GM19395 (cell line): Measurements from ENCODE around the gene VAMP5.
"Not testable (repeated sequence)": the region's sequence is repeated elsewhere in the genome, so short reads cannot be mapped to it uniquely, and the experiment has no call there.

ENCODE experiments used
- ATAC-seq: cut with Tn5 transposase; IDR thresholded peaks from one replicate; pipeline ENCODE4 v1.9.1; 2021; ENCODE audit warnings: mild to moderate bottlenecking, moderate library complexity; ENCODE audit not compliant: unreplicated experiment

VAMP5 gene

DNA sequence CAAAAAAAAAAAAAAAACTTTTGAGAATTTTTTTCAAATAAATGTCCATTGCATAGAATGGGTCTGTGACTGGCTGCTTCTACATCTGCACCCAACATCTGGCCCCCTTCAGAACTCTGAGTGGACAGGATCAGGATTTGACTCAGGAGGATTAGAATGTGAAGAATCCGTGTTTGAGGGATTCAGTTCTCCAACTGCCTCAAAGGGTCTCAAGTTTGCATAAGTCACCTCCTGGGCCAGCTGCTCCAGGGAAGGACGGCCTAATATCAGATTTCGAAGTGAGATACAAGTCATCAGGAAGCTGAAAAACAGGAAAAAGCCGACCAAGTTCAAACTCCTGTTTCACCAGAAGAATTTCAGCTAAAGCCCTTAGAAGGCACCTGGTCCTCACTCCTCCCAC, 34.4 kb upstream of the VAMP5 start:
- ATAC-seq: no peak

DNA sequence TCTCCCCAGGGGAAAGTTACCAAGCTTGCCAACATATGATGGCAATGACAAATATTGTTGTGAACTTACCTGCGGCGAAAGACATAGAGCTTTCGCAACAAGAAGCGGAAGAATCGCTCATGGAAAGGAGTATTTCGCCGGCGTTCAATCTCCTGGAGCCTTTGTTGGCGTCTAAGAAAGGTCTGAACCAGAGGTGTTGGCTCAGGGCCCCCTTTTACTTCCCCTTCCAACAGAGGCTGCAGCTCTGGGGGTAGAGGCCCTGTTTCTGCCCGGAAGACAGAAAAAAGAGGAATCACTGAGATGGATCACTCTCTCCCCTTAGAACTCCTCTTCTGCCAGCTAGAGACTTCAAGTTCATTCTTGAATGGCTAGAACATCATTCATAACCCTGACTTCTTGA, 33.7 kb upstream of the VAMP5 start:
- no peak for ATAC-seq

DNA sequence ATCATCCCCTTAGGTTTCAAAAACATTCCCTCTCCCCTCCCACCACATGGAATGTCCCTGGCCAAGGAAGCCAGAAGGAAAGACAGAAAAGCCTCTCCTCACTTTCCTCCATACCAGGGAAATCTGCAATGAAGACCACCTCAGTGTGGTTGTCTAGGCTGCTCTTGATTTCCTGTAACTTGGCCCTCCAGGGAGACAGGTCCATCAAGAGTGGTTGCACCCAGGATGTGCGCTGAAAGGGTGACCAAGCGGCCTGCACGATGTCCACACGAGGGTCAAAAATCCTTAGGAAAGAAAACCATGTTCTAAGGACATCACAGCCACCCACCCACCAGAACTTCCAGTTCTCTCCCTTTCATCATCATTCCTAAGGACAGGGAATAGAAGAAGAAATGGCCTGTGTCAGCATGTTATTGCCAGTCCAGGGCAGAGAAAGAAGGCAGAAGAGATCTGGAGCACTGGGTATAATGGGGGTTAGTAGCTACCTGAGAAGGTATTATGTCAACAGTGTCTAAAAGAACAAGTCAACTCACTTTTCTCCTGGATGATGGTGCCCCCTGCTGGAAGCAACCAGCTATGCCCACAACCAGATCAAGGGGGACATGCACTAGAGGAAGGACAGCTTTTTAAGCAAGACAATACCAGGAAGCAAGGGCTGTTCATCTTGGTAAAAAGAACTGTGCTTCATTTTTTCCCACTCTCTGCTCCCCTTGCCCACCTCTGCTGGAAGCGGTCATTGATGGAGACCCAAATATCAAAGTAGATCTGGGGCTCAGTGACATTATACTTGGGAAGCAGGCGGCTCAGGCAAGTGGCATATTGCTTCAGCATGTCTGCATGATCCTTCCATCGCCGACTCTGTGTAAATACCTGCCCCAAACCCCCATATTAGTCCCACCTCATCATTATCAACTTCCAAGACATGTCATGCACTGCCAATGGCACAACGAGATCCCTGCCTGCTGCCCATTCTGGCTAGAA, 32.2 kb upstream of the VAMP5 start:
- ATAC-seq: peak; percentile 74

DNA sequence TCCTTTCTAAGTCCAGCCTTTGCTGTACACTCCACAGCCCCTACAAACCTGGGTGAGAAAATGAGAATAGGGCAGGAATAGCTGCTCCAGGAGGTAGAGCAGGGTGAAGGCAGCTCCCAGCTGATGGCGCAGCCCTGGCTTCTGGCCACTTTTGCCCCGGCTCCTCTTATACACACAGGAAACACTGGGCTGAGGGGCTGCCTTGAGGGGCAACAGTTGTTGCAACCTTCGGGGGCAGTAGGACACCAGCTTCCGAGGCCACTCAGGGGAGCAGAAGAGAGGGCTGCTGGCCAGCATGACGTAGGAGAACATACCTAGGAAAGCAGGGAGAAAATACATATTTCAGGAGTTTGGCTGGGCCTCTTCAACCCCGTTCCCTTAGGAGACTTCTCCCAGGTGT, 31.0 kb upstream of the VAMP5 start:
- ATAC-seq: no peak

DNA sequence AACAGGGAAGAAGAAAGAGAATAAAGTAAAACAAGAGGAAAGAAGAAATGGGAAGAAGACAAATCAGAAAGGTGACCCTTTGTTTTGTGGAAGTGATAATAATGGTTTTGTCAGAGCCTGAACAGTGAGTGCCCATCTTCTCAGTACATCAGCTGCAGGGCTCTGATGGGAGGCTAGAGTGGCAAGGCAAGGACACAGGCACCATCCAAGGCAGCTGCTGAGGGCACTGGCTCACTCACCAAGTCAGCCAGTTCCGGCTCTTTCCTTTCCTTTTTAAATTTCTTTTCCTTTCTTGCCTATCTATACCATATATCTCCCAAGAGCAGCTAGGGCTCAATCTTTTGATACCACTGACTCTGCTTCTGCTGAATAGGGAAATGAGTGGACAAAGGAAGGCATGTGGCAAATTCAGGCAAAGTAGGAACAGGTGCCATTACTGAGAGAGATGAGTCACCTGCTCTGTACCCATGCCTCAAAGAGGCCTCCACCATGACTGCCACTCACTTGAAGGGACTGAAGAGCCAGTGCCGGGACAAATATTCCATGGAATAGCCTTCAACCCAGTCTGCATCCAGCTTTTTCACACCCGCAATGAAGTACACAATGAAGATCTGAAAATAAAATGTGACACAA, 29.1 kb upstream of the VAMP5 start:
- no peak for ATAC-seq

DNA sequence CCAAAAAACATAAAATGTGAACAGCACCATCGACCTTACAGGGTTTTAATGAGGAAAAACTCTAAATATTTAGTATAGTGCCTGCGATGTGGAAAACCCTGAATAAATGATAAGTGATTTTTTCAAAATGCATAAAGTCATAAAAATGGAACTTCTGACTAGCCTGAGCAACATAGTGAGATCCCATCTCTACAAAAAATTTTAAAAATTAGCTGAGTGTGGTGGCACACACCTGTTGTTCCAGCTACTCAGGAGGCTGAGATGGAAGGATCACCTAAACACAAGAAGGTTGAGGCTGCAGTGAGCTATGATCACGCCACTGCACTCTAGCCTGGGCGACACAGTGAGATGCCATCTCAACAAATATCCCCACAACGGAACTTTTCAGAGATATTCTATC, 27.1 kb upstream of the VAMP5 start:
- no peak for ATAC-seq

DNA sequence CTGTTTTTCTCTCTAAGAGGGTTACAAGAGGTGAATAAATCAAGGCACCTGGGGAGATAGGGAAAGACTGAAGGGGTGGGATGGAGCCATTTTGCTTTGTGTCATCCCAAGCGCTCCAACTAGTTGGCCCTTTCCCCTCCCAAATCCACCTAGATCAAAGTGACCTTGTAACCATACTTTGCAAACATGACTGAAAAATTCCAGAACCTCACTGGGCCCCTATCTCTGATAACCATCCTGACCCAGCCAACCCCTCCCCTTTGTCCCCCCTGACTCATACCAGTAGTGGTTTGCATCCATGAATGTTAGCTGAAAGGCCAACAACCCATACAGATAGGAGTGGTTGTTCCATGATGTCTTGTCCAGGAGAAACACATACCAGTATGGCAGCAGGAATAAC, 26.1 kb upstream of the VAMP5 start:
- no peak for ATAC-seq

DNA sequence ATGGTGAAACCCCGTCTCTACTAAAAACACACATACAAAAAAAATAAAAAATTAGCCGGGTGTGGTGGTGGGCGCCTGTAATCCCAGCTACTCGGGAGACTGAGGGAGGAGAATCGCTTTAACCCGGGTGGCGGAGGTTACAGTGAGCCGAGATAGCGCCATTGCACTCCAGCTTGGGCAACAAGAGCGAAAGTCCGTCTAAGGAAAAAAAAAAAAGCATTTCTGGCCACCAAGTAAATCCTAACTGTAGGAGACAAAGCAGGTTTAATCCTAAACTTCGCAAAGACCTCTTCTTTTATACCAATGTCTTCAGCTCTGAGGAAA, 23.9 kb upstream of the VAMP5 start:
- not testable (repeated sequence) for ATAC-seq

DNA sequence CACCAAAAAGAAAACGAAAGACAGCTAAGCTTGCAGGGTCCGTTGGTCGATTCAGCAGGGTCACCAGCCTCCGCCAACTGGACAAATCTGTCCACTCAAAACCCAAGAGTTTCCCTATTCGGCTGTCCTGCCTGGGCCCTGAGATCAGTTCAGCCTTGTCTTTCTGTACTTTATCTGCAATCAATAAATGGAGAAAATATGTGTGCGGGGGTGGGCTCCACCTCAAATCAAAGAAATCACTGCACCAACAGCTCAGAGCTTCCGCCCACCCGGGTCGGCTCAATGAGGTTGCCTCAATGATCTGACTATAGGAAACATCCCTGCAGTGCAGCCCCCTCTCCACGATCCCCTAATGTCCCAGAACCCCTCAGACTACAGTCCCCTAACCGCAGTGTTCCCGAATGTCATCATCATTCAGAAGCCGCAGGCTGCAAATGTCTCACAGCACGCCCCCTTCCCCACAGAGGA, 23.4 kb upstream of the VAMP5 start:
- ATAC-seq: peak; percentile 25

DNA sequence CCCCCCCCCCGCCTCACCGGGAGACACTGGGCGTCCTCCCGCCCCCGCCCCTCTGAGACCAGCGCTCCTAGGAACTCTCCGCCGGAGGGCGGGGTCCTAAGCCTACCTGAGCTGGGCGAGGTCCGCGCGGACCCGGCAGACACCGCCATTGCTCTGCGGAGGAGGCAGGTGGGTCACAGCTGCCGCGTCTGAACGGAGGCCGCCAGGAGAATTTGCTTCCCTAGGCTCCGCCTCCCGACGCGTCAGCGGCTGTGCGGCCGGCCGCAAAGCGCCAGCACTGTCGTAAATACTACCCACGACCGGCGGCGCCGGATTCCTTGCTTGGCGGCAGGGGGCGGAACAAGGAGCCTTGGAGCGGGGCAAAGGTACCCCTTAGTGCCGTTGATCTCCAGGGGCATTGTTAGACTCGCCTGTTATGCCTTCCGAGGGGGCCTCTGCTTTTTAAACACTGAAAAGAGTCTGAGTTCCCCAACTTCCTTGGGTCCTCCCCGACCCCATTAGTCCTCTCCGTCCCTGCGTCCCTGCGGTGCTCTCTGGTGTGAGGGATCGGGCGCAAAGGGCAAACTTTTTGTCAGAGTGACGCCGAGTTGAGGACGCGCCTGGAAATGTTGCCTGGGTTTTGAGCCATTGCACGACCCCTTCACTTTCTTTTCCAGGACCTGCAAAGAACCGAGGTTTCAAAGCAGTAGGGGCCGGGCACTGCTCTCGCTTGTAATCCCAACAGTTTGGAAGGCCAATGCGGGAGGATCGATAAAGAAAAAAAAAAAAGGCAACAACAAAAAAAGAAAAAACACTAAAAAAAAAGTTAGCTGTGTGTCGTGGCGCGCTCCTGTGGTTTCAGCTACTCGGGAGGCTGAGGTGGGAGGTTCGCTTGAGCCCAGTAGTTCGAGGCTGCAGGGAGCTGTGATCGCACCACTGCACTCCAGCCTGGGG, 22.7 kb upstream of the VAMP5 start, which contains the start of gene GGCX:
TSS of gene GGCX (minus strand) at position 214 of the 933 bp plus-strand sequence. CDS start at position 149, 65 bp downstream.
- ATAC-seq: peak; percentile 90

DNA sequence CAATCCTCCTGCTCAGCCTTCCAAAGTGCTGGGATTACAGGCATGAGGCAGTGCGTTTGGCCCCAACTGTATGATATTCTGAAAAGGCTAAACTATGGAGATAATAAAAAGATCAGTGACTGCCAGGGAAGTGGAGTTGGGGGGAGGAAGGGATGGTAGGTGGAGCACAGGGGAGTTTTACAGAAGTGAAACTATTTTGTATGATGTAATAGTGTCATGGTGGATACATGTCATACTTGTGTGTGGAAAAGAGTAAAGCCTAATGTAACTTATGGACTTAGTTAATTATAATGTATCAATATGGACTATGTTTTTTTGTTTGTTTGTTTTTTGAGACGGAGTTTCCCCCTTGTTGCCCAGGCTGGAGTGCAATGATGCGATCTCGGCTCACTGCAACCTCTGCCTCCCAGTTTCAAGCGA, 20.1 kb upstream of the VAMP5 start:
- no peak for ATAC-seq

DNA sequence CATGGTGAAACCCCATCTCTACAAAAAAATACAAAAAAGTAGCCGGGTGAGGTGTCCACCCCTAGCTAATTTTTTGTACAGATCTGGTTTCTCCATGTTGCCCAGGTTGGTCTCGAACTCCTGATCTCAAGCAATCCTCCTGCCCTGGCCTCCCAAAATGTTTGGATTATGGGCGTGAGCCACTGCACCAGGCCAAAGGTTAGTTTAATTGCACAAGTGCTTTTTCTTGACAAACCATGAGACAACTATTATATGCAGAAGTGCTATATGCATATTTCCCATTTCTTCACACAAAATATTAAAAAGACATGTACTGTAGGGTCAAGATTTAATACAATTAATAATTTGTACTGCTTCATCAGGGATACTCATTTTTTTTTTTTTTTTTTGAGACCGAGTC, 18.0 kb upstream of the VAMP5 start:
- no peak for ATAC-seq

DNA sequence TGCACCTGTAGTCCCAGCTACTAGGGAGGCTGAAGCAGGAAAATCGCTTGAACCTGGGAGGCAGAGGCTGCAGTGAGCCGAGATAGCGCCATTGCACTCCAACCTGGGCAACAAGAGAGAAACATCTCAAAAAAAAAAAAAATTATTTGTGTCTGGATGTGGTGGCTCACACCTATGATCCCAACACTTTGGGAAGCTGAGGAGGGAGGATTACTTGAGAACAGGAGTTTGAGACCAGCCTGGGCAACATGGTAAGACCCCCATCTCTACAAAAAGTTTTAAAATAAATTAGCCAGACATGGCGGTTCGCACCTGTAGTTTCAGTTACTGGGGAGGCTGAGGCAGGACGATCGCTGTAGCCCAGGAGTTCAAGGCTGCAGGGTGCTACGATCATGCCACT, 8.5 kb upstream of the VAMP5 start:
- no peak for ATAC-seq

DNA sequence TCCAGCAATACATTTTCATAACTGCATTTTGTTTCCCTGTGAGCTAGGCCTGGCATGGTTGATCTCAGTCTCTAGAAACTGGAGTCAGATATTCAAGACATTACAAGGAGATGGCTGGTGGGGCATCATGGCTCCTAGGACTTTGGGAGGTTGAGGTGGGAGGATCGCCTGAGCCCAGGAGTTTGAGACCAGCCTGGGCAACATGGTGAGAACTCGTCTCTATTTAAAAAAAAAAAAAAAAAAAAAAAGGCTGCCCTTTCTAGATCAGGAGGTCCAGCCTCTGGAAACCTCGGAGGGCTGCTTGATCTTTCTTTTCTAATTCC, 7.2 kb upstream of the VAMP5 start:
- ATAC-seq: no peak

DNA sequence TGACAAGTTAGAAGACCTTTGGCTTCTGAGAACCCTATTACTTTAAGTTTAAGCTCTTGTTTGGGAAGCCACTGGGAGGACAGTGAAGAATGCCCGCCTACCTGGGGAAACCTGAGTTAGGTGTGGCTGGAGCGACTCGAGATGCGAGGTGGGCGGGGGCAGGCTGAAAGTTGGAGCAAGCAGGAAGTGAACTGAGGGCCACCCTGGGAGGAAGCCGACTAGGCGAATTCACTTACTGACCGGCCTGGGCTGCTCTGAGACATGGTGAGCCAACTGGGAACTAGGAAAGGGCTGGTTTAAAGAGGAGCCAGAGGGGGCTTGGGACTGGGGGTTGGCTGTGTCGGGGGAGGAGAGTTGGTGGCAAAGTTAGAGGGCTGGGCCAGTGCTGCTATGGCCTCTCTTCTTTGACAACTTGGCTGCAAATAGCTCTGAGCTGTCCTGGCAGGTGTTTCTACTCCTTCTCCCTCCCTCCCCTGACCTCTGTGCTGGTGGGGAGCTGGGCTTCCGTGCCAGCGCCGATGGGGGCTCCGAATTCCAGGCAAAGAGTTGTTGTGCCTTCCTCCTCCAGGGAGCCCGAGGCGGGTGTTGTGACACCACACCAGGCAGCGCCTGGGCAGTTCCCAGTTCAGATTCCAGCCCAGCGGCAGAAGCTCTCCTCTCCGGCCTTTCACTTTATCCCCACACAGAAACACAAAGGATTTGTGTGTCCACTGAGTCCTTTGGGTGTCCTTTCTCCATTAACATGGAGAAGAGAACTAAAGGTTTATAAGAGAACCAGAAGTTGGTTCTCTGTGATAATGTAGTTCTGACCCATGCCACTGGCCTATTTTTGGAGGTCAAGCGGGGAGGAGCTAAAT, 6.6 kb upstream of the VAMP5 start, which contains the start of gene VAMP8:
TSS of gene VAMP8 (plus strand) at position 201 of the 857 bp plus-strand sequence. CDS start at position 262, 61 bp downstream.
- ATAC-seq: peak; percentile 60

DNA sequence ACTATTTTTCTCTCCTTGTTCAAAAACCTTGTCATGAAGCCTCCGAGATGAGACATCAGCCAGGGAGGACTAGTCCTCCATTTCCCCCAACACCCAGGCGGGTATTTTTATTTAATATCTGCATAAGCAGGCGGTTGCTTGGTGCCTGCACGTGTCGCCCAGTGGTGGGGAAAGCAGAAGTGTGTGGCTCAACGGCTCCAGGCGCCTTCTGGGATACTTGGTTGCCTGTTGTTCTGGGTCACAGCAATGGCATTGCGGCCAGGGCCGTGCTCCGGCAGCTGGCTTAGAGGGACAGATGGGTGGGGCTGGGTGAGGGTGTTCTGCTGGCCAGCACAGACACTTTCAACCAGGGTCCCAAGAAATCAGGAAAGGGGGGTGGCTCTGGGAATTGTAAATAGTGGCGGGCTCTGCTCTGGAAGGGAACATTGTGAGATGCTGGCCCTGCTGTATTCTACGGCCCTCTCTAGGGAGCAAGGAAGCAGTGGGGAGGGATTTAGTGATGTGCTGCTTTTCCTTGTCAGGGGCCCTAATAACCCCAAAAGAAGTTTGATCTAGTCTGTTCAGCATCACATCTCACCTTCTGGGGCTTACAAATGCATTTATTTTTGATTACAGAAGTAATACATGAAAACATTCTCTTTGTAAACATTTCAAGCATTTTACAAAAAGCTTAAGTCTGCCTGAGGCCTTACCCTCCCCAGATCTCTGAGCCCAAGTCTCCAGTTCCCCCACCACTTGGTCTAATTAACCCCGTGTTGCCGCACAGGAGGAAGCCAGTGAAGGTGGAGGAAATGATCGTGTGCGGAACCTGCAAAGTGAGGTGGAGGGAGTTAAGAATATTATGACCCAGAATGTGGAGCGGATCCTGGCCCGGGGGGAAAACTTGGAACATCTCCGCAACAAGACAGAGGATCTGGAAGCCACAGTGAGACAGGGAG, 5.7 kb upstream of the VAMP5 start:
- peak; percentile 50 for ATAC-seq

DNA sequence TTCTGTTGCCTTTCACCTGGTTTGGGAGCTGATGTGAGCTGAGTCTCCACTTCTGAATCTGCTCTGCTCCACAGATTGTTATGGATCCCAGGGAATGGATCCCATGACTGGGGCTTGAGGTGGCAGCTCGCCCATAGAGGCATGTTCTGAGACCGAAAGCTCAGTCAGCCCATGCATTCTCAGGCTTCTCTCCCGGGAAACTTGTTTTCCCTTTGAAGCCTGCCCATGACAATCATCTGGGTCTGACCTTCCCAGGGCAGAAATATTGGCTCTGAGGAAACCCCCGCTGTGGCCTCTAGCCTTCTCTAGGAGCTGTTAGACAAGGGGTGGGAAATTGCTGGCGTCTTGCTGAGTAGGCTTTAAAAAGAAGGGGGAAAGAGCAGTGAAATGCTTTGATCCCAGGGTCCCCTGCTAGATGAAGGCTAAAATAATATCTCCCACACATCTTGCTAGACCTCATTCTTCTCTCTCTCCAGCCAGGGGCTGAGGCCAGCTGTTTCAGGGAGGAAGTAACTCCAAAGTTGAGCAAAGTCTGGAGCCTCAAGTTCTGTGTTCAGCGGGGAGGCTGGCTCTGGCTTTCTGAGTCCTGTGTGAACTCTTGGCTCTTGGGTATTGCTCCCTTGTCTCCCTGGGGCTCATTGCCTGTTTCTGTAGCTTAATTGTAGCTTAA, 4.8 kb upstream of the VAMP5 start:
- no peak for ATAC-seq

DNA sequence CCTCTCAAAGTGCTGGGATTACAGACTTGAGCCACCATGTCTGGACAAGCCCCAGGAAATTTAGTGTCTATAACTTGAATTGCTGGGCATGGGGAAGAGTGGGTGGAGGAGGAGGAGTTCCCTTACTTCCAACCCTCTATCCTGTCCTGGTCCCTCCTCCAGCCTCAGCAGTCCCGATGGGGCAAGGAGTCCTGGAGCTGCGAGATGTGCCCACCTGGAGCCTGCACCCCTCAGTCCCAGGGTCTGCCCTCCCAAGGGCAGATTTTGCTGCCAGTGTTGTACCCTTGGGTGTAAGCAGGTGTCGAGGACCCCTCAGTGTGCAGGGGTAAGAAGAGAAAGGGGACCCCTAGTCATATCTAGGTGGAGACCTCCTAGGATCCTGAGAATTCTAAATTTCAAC, 4.0 kb upstream of the VAMP5 start:
- ATAC-seq: no peak

DNA sequence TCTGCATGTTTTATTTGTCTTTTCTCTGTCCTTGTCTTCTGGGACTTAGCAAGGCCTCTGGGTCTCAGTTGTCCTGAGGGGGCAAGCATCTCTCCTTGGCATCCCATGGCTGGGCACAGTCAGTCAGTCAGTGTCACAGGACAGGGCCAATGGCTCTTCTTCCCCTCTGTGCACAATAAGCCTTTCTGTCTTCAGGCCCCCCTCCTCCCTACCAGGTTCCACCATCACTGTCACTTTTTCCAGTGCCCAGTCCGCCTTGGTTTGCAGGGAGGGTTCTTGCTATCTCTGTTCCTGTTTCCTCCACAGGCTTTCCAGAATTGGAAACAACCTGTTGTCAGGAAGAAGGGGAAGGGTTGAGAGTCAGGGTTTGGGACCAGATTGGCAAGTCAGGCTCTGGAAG, 1.7 kb upstream of the VAMP5 start:
- no peak for ATAC-seq
